ENCODE data around the gene IFNL4. TPM values are rescaled to one million over a fixed set of nuclear protein-coding genes. Genes with fewer than 3 reads are reported as not detected.
"Not testable (repeated sequence)": the region's sequence is repeated elsewhere in the genome, so short reads cannot be mapped to it uniquely, and the experiment has no call there.

The IFNL4 gene
- total RNA-seq, 1 donor from 2014 or later, result not detected

- no peak for DNase-seq (ENCODE audit: low read depth)
Measured at GRCh38 chr19:39257227-39257626, 8.6 kb upstream of the IFNL4 start.

- DNase-seq (ENCODE audit: low read depth), result no peak
Measured at GRCh38 chr19:39254531-39255345, 6.1 kb upstream of the IFNL4 start.

- DNase-seq (ENCODE audit: low read depth), result no peak
Measured at GRCh38 chr19:39253374-39254149, 4.9 kb upstream of the IFNL4 start.

DNA sequence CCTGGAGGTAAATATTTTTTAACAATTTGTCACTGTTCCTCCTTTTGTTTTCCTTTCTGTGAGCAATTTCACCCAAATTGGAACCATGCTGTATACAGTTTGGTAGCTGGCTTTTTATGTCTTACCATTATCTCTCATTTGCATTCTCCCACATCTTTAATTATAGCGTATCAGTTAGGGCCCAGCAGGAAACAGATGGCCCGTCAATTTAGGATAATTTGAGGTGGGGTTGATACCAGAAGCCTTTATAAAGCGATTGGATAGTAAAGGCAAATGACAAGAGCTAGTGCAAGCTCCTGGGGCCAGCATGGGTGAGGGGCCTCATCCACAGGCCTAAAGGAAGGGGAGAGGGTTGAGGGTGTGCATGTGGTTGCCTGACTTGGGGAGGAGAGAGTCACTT lies 3.8 kb upstream of the IFNL4 start:
- no peak for DNase-seq (ENCODE audit: low read depth)

- no peak for DNase-seq (ENCODE audit: low read depth)
Measured at GRCh38 chr19:39251846-39252245, 3.2 kb upstream of the IFNL4 start.

DNA sequence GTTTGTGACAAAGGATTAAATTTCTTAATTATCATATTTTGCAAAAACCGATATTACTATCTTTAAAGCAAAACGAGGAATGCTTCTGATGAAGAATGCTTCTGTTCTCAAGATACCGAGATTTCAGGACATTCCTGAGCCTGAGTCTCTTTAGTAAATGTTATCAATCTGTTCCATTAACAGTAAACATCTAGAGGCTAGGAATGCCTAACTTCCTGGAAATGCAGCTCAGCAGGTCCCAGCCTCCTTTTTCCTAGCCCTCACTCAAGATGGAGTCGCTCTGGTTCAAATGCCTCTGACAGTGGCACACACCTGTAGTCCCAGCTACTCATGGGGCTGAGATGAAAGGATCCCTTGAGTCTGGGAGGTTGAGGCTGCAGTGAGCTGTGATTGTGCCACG lies 2.4 kb upstream of the IFNL4 start:
- no peak for DNase-seq (ENCODE audit: low read depth)

- DNase-seq (ENCODE audit: low read depth), result no peak
Measured at GRCh38 chr19:39247701-39248664, 673 bp downstream of the IFNL4 start.

- DNase-seq (ENCODE audit: low read depth), result no peak
Measured at GRCh38 chr19:39246951-39247669, 1.5 kb downstream of the IFNL4 start.

DNA sequence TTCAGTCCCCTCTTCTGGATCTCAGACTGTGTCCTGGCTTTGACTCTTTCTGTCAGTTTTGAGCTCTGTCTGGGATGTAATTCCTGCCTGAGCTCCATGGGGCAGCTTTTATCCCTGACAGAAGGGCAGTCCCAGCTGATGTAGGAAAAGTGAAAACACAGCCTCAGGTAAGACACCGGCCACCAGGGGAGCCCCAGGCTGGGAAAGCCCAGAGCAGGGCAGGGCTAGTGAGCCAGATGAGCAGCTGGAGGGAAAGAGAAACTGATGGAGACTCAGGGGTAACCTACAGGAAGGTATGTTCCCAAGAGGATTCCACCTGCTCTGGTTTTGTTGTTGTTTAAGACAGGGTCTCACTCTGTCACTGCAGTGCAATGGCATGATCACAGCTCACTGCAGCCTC lies 3.5 kb downstream of the IFNL4 start:
- DNase-seq (ENCODE audit: low read depth), result not testable (repeated sequence)

DNA sequence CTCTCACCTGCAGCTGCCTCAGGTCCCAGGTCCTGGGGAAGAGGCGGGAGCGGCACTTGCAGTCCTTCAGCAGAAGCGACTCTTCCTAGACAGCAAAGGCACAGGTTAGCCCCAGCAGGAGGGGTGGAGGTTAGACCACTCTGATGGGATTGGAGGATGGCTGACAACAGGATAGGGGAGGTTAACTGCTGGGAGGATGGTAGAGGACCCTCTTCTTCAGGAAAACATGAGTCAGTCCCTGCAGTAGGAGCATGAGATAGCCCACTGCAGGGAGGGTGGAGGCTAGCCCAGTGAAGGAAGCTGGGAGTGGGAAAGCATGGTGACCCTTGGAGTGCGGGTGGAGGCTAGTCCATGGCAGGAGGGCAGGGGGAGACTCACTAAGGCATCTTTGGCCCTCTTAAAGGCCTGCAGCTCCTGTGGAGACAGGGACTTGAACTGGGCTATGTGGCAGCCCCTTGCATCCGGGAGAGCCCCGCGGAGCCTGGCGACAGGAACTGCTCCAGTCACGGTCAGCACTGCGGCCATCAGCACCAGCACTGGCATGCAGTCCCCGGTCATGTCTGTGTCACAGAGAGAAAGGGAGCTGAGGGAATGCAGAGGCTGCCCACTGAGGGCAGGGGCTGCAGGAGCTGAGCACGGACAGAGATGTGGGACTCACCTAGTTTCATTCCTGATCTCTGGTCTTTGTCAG lies 4.1 kb downstream of the IFNL4 start, which contains the start of gene IFNL3:
TSS of gene IFNL3 (minus strand) at position 597 of the 691 bp plus-strand sequence. CDS start at position 558, 39 bp downstream.
- not testable (repeated sequence) for DNase-seq (ENCODE audit: low read depth)

DNA sequence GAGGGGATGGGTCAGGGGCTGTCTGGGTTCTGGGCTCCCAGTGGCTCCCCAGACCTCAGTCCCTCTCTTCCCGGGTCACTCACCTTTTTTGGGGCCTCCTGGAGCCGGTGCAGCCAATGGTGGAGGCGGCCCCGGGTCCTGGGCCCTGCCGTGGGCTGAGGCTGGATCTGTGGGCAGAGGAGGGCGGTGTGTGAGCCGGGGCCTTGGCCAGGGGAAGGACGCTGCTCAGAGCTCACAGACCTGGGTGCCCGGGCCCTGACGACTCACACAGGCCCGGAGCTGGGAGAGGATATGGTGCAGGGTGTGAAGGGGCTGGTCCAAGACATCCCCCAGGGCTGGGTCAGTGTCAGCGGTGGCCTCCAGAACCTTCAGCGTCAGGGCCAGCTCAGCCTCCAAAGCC lies 4.9 kb downstream of the IFNL4 start:
- DNase-seq (ENCODE audit: low read depth), result not testable (repeated sequence)

DNA sequence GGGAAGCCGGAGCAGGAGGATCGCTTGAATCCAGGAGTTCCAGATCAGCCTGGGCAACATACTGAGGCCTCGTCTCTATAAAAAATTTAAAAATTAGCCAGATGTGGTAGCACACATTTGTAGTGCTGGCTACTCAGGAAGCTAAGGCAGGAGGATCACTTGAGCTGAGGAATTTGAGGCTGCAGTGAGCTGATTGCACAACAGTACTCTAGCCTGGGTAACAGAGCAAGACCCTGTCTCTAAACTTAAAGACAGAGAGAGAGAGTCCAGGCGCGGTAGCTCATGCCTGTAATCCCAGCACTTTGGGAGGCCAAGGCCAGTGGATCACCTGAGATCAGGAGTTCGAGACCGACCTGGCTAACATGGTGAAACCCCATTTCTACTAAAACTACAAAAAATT lies 8.2 kb downstream of the IFNL4 start:
- DNase-seq (ENCODE audit: low read depth), result no peak

GRCh38 chr19:39238944-39239343 lies 9.7 kb downstream of the IFNL4 start:
- no peak for DNase-seq (ENCODE audit: low read depth)

DNA sequence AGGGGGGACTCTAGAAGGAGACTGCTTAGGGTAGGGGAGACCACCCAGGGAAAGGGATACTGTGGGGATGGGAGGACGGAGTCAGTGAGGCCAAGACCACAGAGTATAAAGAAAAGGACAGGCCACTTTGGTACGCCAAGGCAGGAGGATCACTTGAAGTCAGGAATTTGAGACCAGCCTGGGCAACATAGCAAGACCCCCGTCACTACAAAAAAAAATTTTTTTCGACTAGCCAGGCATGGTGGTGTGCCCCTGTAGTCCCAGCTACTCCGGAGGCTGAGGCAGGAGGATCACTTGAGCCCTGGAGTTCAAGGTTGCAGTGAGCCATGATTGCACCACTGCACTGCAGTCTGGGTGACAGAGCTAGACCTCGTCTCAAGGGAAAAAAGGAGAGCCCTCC lies 10.4 kb downstream of the IFNL4 start:
- no peak for DNase-seq (ENCODE audit: low read depth)

DNA sequence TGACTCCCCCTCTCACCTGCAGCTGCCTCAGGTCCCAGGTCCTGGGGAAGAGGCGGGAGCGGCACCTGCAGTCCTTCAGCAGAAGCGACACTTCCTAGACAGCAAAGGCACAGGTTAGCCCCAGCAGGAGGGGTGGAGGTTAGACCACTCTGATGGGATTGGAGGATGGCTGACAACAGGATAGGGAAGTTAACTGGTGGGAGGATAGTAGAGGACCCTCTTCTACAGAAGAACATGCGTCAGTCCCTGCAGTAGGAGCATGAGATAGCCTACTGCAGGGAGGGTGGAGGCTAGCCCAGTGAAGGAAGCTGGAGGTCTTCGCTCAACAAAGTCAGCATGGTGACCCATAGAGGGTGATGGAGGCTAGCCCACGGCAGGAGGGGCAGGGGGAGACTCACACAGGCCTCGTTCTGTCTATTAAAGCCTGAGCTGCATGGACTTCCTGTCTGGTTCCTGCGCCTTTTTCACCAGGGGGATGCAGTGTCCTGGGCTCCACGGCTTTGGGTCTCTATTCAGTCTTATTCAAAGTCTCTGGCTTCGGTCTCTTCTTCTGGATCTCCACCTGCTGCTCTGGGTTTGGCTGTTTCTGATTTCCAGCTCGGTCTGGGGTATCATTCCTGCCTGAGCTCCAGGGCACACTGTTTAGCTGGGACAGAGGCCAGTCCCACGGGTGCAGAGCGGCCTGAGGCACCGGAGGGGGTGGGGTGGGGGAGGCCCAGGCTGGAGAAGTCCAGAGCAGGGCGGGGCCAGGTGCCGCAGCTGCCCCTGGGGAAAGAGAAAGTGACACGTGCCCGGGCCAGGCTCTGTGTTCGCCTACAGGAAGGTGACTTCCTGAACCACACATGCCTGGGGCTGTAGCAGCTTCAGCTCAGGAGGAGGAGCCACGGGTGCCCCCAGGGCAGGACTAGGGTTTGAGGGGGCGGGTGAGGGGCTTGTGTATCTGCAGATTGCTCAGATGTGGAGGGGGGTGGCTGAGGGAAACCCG lies 11.2 kb downstream of the IFNL4 start:
- no peak for DNase-seq (ENCODE audit: low read depth)

DNA sequence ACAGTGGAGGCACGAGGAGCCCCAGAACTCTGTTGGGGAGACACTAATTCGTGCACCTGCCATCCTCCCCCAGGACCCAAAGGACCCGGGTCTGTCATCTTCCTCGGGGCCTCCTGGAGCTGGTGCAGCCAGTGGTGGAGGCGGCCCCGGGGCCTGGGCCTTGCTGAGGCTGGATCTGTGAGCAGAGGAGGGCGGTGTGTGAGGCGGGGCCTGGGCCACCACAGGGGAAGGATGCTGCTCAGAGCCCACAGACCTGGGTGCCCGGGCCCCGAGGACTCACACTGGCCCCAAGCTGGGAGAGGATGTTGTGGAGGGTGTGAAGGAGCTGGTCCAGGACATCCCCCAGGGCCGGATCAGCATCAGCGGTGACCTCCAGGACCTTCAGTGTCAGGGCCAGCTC lies 12.1 kb downstream of the IFNL4 start:
- DNase-seq (ENCODE audit: low read depth), result no peak

- DNase-seq (ENCODE audit: low read depth), result no peak
Measured at GRCh38 chr19:39232708-39233107, 15.9 kb downstream of the IFNL4 start.

- no peak for DNase-seq (ENCODE audit: low read depth)
Measured at GRCh38 chr19:39230096-39230764, 18.4 kb downstream of the IFNL4 start.
